GM12878 (cell line): ENCODE data around the gene SEMA7A.

Experiments used
- CTCF ChIP-seq, 3 experiments: IDR thresholded peaks in 2 of 3; conservative IDR thresholded peaks in 1 of 3; 2 replicates each; pipeline ENCODE4 v1.5.1; 2011; ENCODE audit warnings: low read depth in 3 of 3, low read length in 3 of 3, mild to moderate bottlenecking in 3 of 3, control low read depth in 2 of 3, moderate library complexity in 2 of 3, inconsistent platforms in 1 of 3, mixed read lengths in 1 of 3; ENCODE audit not compliant: control insufficient read depth in 2 of 3, insufficient read depth in 1 of 3; ENCODE audit errors: extremely low read depth in 1 of 3
- E4F1 ChIP-seq: fragments of 450-650 bp; IDR thresholded peaks from 2 replicates; pipeline ENCODE4 v1.6.1; 2018; ENCODE audit warnings: borderline replicate concordance, mild to moderate bottlenecking; ENCODE audit not compliant: partially characterized antibody
- GATAD2B ChIP-seq: fragments of 450-650 bp; conservative IDR thresholded peaks from 2 replicates; pipeline ENCODE4 v1.6.1; 2017; ENCODE audit warnings: low read depth, mild to moderate bottlenecking, moderate library complexity
- NFXL1 ChIP-seq: fragments of 450-650 bp; IDR thresholded peaks from 2 replicates; pipeline ENCODE4 v1.6.1; 2017; ENCODE audit warnings: antibody characterized with exemption, mild to moderate bottlenecking, borderline replicate concordance
- RAD21 ChIP-seq: IDR thresholded peaks from 2 replicates; pipeline ENCODE4 v1.6.1; 2011; ENCODE audit warnings: mild to moderate bottlenecking, low read depth, low read length, moderate library complexity; ENCODE audit not compliant: insufficient read depth
- SP1 ChIP-seq: IDR thresholded peaks from one replicate; pipeline ENCODE4 v1.6.1; 2011; ENCODE audit warnings: low read depth, low read length
- STAT3 ChIP-seq: IDR thresholded peaks from 2 replicates; pipeline ENCODE4 v1.6.1; 2011; ENCODE audit warnings: low read depth, low read length, improper control_type of control experiment

- TF ChIP-seq CTCF (IDR thresholded peaks at IDR 0.05 in 2 of 3, conservative IDR thresholded peaks at IDR 0.05 in 1 of 3; ENCODE audit: control insufficient read depth in 2 of 3, extremely low read depth in 1 of 3, insufficient read depth in 1 of 3, low read depth in 3 of 3, low read length in 3 of 3), result no peak
- TF ChIP-seq SP1, result no peak
- TF ChIP-seq E4F1, result no peak
- no peak for TF ChIP-seq GATAD2B
- no peak for TF ChIP-seq RAD21
- no peak for TF ChIP-seq NFXL1
- TF ChIP-seq STAT3, result no peak
Measured at GRCh38 chr15:74418575-74419338, 15.0 kb downstream of the SEMA7A start.
